ACHN (cell line): Measurements from ENCODE around the gene SPAM1.
"Not testable (repeated sequence)": the region's sequence is repeated elsewhere in the genome, so short reads cannot be mapped to it uniquely, and the experiment has no call there.

ENCODE experiments used
- DNase-seq: peaks from one replicate; pipeline ENCODE4 v3.0.0-alpha.2; 2015
- in situ Hi-C: cut with HindIII; loops from 2 replicates; pipeline ENCODE4 v1.10.0; 2017; ENCODE audit warnings: low sequenced_read_pairs, low pct_ligation_motif_present, low pct_unique_long_range_greater_than_20kb

The SPAM1 gene

DNA sequence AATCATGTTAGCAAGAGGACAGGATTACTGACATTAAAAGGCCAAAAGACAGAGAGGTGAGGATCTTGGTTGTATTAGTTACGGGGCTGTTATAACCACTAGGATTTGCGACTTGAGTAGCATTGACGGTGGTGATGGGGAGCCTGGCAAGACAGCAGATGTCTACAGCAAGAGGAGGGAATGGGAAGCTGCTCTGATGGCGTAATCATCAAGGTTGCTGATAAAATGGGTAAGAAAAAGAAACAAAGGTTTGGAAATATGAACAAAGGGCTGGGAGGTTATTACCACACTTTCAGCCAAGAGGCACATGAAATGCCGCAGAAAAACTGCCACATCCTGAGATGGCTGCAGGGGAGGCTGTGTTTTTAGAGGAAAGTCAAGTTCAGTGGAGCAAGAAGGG lies 73.9 kb downstream of the SPAM1 start:
- in situ Hi-C loops, result no loop called here
- DNase-seq, result no peak

DNA sequence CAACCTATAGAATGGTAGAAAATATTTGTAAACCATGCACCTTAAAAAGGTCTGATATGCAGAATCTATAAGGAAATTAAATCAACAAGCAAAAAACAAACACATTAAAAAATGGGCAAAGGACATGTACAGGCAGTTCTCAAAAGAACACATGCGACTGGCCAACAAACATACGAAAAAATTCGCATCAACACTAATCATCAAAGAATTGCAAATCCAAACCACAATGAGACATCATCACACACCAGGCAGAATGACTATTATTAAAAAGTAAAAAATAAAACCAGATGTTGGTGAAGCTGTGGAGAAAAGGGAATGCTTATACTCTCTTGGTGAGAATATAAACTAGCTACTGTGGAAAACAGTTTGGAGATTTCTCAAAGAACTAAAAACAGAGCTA lies 74.7 kb downstream of the SPAM1 start:
- DNase-seq, result no peak
- in situ Hi-C loops, result no loop called here

DNA sequence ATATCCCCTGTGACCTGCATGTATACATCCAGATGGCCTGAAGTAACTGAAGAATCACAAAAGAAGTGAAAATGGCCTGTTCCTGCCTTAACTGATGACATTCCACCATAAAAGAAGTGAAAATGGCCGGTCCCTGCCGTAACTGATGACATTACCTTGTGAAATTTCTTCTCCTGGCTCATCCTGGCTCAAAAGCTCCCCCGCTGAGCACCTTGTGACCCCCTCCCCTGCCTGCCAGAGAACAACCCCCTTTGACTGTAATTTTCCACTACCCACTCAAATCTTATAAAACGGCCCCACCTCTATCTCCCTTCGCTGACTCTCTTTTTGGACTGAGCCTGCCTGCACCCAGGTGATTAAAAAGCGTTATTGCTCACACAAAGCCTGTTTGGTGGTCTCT lies 83.3 kb downstream of the SPAM1 start:
- in situ Hi-C loops, DNase-seq: not testable (repeated sequence)

DNA sequence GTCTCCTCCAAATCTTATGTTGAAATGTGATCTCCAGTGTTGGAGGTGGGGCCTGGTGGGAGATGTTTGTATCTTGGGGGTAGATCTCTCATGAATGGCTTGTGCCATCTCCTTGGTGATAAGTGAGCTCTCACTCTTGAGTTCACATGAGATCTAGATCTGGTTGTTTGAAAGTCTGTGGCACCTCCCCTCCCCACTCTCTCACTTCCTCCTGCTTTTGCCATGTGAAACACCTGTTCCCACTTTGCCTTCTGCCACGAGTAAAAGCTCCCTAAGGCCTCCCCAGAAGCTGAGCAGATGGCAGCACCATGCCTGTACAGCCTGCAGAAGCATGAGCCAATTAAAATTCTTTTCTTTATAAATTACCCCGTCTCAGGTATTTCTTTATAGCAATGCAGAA lies 84.3 kb downstream of the SPAM1 start:
- in situ Hi-C loops, result no loop called here
- no peak for DNase-seq
